Esophagus squamous epithelium (tissue), 4 donors: ENCODE data around the gene DGKK.

Experiments
- POLR2A ChIP-seq, 4 donors: fragments of 450-650 bp; IDR thresholded peaks; one replicate each; pipeline ENCODE4 v1.6.1; 2017; ENCODE audit warnings: antibody characterized with exemption in 4 of 4, mild to moderate bottlenecking in 4 of 4, moderate library complexity in 3 of 4
- TF ChIP-seq, protein P1 (sequence below), 6 experiments: fragments of 450-650 bp in 4 of 6; fragments of 200-600 bp in 2 of 6; sonication (generic) in 2 of 6; IDR thresholded peaks; one replicate each; pipeline ENCODE4 v1.5.1; 2016 to 2019; ENCODE audit warnings: antibody characterized with exemption in 6 of 6, mild to moderate bottlenecking in 4 of 6, moderate library complexity in 4 of 6

DNA sequence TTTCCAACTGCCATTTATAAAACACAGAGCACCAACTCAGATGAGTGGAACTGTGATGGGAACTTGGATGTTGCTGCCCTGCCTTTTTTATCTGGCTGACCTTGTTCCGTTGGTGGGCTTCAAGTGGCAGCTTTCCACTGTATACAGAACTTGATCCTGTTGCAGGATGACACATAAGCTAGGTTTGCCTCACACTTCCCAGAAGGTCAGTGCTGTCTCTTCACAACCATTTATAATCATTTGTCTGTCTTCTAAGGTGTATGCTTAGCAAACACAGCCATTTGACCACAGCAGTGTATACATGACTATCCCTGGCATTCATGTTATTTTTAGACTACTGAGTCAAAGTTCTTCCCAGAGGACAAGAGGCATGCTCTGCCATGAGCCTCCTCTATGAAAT, 20.3 kb downstream of the DGKK start:
- no peak for TF ChIP-seq POLR2A (IDR thresholded peaks at IDR 0.05)
- TF ChIP-seq, protein P1, sequence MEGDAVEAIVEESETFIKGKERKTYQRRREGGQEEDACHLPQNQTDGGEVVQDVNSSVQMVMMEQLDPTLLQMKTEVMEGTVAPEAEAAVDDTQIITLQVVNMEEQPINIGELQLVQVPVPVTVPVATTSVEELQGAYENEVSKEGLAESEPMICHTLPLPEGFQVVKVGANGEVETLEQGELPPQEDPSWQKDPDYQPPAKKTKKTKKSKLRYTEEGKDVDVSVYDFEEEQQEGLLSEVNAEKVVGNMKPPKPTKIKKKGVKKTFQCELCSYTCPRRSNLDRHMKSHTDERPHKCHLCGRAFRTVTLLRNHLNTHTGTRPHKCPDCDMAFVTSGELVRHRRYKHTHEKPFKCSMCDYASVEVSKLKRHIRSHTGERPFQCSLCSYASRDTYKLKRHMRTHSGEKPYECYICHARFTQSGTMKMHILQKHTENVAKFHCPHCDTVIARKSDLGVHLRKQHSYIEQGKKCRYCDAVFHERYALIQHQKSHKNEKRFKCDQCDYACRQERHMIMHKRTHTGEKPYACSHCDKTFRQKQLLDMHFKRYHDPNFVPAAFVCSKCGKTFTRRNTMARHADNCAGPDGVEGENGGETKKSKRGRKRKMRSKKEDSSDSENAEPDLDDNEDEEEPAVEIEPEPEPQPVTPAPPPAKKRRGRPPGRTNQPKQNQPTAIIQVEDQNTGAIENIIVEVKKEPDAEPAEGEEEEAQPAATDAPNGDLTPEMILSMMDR (IDR thresholded peaks at IDR 0.05), result no peak
